Testis (tissue), 3 donors: ENCODE data around the gene ANKRD63. TPM values are rescaled to one million over a fixed set of nuclear protein-coding genes. Genes with fewer than 3 reads are reported as not detected.

Source experiments
- DNase-seq: peaks from one replicate; pipeline ENCODE4 v3.0.0-alpha.2; 2019
- H3K27ac ChIP-seq, 2 donors: fragments of 200-600 bp; sonication (generic); one replicate each; pipeline ENCODE4 v1.5.1; 2019
- H3K27me3 ChIP-seq: fragments of 200-600 bp; sonication (generic); one replicate; pipeline ENCODE4 v1.5.1; 2019
- H3K36me3 ChIP-seq: fragments of 200-600 bp; sonication (generic); one replicate; pipeline ENCODE4 v1.5.1; 2017; ENCODE audit warnings: low read depth; ENCODE audit errors: missing control alignments
- H3K4me1 ChIP-seq: fragments of 200-600 bp; sonication (generic); one replicate; pipeline ENCODE4 v1.5.1; 2019
- H3K4me3 ChIP-seq, 2 donors: fragments of 200-600 bp; sonication (generic); one replicate each; pipeline ENCODE4 v1.5.1; 2017 to 2019
- H3K9me3 ChIP-seq: fragments of 200-600 bp; sonication (generic); one replicate; pipeline ENCODE4 v1.5.1; 2017
- POLR2A ChIP-seq: fragments of 450-650 bp; IDR thresholded peaks from one replicate; pipeline ENCODE4 v1.6.1; 2017; ENCODE audit warnings: antibody characterized with exemption, mild to moderate bottlenecking, moderate library complexity
- WGBS, 2 donors: methylation state at CpG; one replicate each; pipeline ENCODE4 v1.1.5; 2018; 5-methylcytosine and 5-hydroxymethylcytosine counted together
- intact Hi-C: fragments of 100-400 bp; cut with DNase I; formaldehyde crosslinking; loops from one replicate; pipeline ENCODE4 v1.15.1; 2023; ENCODE audit warnings: low total_unique reads
- polyA plus RNA-seq: library from polyadenylated mRNA; stranded (reverse); fragments of 350-450 nt; fragmentation: Illumina TruSeq; extraction: RNeasy Lipid Tissue Mini Kit (QIAGEN cat#74804); gene quantifications from one replicate; pipeline ENCODE4 v1.2.3, GENCODE V29; 2014; ENCODE audit warnings: low read depth, low replicate concordance; ENCODE audit not compliant: insufficient read depth
- total RNA-seq, 2 donors: library from RNA; depleted of rRNA; stranded (reverse); fragments of >200 nt; gene quantifications; one replicate each; pipeline ENCODE4 v1.2.3, GENCODE V29; 2016
- TF ChIP-seq, protein P1 (sequence below), 3 experiments: fragments of 450-650 bp in 2 of 3; fragments of 200-600 bp in 1 of 3; sonication (generic) in 1 of 3; IDR thresholded peaks; one replicate each; pipeline ENCODE4 v1.5.1; 2016 to 2019; ENCODE audit warnings: antibody characterized with exemption in 3 of 3, mild to moderate bottlenecking in 2 of 3, moderate library complexity in 1 of 3

ANKRD63 gene
- total and polyA plus RNA-seq, 3 donors from 2014 or later = 3.1 to 11.8 TPM; not detected in 1

DNA sequence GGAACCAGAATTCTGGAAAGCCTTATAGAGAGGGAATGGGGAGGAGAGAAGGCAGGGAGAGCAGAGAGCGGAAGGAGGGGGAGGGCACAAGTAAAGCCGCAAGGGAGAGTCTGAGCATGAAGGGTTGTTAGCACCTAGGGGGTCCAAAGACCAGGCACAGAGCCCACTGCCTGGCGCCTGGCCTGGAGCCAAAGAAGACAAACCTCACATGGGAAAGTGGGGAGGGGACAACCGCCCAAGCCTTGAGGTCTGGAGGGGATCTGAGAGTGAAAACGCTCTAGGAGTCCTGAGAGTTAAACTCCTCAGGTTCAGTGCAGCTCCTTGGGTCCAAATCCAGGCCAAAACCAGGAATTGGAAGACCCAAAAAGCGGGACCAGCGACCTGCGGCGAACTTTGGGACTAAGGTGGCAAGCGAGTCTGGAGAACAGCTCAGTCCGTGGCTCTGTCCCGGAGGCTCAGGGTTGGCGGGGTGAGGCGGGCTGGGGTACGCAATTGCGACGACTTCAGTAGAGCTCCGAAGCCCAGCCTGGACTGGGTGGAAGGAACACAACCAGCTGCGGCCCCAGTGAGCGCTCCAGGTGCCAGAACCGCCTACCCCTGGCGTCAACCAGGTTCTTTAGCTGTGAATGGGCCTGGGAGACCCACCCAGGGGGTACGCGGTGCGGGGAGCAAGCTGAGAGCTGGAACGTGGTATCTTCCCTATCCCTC lies 39.8 kb upstream of the ANKRD63 start:
- no peaks in the 10 kb centered on the region for H3K9me3 ChIP-seq
- TF ChIP-seq POLR2A = no peak
- TF ChIP-seq, protein P1, sequence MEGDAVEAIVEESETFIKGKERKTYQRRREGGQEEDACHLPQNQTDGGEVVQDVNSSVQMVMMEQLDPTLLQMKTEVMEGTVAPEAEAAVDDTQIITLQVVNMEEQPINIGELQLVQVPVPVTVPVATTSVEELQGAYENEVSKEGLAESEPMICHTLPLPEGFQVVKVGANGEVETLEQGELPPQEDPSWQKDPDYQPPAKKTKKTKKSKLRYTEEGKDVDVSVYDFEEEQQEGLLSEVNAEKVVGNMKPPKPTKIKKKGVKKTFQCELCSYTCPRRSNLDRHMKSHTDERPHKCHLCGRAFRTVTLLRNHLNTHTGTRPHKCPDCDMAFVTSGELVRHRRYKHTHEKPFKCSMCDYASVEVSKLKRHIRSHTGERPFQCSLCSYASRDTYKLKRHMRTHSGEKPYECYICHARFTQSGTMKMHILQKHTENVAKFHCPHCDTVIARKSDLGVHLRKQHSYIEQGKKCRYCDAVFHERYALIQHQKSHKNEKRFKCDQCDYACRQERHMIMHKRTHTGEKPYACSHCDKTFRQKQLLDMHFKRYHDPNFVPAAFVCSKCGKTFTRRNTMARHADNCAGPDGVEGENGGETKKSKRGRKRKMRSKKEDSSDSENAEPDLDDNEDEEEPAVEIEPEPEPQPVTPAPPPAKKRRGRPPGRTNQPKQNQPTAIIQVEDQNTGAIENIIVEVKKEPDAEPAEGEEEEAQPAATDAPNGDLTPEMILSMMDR (IDR thresholded peaks at IDR 0.05) = no peak
- DNase-seq = peak; percentile 28
- no peaks in the 10 kb centered on the region for H3K36me3 ChIP-seq
- WGBS, 2 donors = 46 to 48% methylated on average over 19 to 26 of the region's 26 CpGs
- intact Hi-C loops = no loop called here
- peaks cover 12% of the 10 kb centered on the region for H3K4me1 ChIP-seq
- peak overlapping the region; percentile 54 to 70 for H3K4me3 ChIP-seq
- H3K27ac ChIP-seq = peak overlapping the region in 1 of 2 donors; percentile 68
- no peaks in the 10 kb centered on the region for H3K27me3 ChIP-seq

DNA sequence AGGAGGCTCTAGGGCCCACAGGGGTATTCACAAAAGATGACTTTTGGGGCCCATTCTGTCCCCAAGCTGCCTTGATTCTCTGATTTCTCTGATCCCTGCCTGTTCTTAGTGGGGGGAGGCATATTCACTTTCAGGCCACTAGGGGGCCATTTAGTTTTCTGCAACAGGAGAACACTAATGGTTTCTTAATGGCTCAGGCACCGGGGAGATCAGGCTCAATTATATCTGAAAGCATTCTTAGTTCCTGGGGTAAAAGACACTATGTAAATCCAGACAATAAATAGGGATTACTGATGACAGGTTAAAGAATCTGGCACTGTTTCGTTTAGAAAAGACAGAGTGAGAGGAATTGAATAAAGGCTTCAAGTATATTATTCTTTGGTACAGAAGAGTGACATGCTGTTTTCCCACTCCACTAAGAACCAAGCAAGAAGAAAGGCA lies 38.1 kb upstream of the ANKRD63 start:
- intact Hi-C loops = no loop called here
- Histone ChIP-seq H3K27me3 (no peaks in the 10 kb centered on the region), H3K27ac (no peak overlapping the region), H3K36me3 (no peaks in the 10 kb centered on the region), H3K9me3 (no peaks in the 10 kb centered on the region), H3K4me1 (peaks cover 10% of the 10 kb centered on the region), H3K4me3 (no peak overlapping the region)
- peak; percentile 82 for DNase-seq
- no peak for TF ChIP-seq POLR2A
- TF ChIP-seq, protein P1 (IDR thresholded peaks at IDR 0.05) = peak; percentile 66 to 96 (median 84)
- 0 to 5% methylated on average over 2 of the region's 2 CpGs for WGBS, 2 donors

DNA sequence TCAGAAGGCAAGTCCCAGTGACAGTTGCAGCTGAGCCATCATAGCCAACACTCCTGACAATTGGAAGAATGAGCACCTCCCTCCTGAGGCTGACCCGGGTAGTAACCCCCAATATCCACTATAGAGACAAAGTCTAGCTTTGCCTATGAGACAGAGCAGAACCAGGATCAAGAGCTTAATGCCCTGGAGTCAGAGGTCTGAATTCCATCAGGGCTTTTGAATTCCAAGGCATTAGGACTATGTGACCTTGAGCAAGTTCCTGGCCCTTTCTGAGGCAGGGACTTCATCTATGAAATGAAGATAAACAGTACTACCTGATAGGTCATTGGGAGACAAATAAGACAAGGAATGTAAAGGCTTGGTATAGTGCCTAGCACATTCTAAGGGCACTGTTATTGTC lies 37.5 kb upstream of the ANKRD63 start:
- no peak for DNase-seq
- no peaks in the 10 kb centered on the region for H3K36me3 ChIP-seq
- H3K9me3 ChIP-seq = no peaks in the 10 kb centered on the region
- intact Hi-C loops = no loop called here
- 87 to 100% methylated on average over 1 of the region's 1 CpG for WGBS, 2 donors
- no peak overlapping the region for H3K4me3 ChIP-seq
- no peak for TF ChIP-seq POLR2A
- TF ChIP-seq, protein P1 (IDR thresholded peaks at IDR 0.05) = no peak
- no peak overlapping the region for H3K27ac ChIP-seq
- peaks cover 10% of the 10 kb centered on the region for H3K4me1 ChIP-seq
- no peaks in the 10 kb centered on the region for H3K27me3 ChIP-seq

GRCh38 chr15:40317580-40317979 lies 34.7 kb upstream of the ANKRD63 start:
- intact Hi-C loops = no loop called here

More at GRCh38 chr15:40317580-40317979, 34.7 kb upstream of the ANKRD63 start:
- no peak for DNase-seq
- no peak overlapping the region for H3K4me3 ChIP-seq
- TF ChIP-seq, protein P1 (IDR thresholded peaks at IDR 0.05) = no peak
- TF ChIP-seq POLR2A = no peak
- peaks cover 10% of the 10 kb centered on the region for H3K4me1 ChIP-seq
- no peaks in the 10 kb centered on the region for H3K27me3 ChIP-seq
- H3K9me3 ChIP-seq = no peaks in the 10 kb centered on the region
- no peaks in the 10 kb centered on the region for H3K36me3 ChIP-seq
- no peak overlapping the region for H3K27ac ChIP-seq
- 71 to 73% methylated on average over 4 of the region's 4 CpGs for WGBS, 2 donors
